ENCODE data around the gene C11orf52. TPM values are rescaled to one million over a fixed set of nuclear protein-coding genes. Genes with fewer than 3 reads are reported as not detected.

C11orf52 gene
- total RNA-seq, 1 donor from 2014 or later = 2.6 TPM

GRCh38 chr11:111935317-111936039, 16.8 kb downstream of the C11orf52 start:
- intact Hi-C loops (cut with DNase I) = no loop called here
- no peak for DNase-seq (ENCODE audit: low spot score)

GRCh38 chr11:111936040-111936540, 17.4 kb downstream of the C11orf52 start:
- intact Hi-C loops (cut with DNase I) = no loop called here
- DNase-seq (ENCODE audit: low spot score) = no peak

GRCh38 chr11:111937461-111937769, 18.7 kb downstream of the C11orf52 start:
- intact Hi-C loops (cut with DNase I) = loop anchor here (1.0 kb wide), 1 partner anchor 41 kb away; no protein-coding TSS in a partner anchor

GRCh38 chr11:111937844-111938243, 19.1 kb downstream of the C11orf52 start:
- intact Hi-C loops (cut with DNase I) = loop anchor here (1.0 kb wide), 1 partner anchor 40 kb away; no protein-coding TSS in a partner anchor
- no peak for DNase-seq (ENCODE audit: low spot score)

More at GRCh38 chr11:111937461-111937769, 18.7 kb downstream of the C11orf52 start:
- no peak for DNase-seq (ENCODE audit: low spot score)

- no peak for DNase-seq (ENCODE audit: low spot score)
- intact Hi-C loops (cut with DNase I) = no loop called here
These were observed 20.0 kb downstream of the C11orf52 start for GRCh38 chr11:111938687-111939160.

- intact Hi-C loops (cut with DNase I) = no loop called here
- no peak for DNase-seq (ENCODE audit: low spot score)
These were observed 21.3 kb downstream of the C11orf52 start for GRCh38 chr11:111939836-111940604.

- intact Hi-C loops (cut with DNase I) = no loop called here
- no peak for DNase-seq (ENCODE audit: low spot score)
These were observed 23.2 kb downstream of the C11orf52 start for GRCh38 chr11:111941963-111942362.

- no peak for DNase-seq (ENCODE audit: low spot score)
- intact Hi-C loops (cut with DNase I) = no loop called here
These were observed 24.1 kb downstream of the C11orf52 start for GRCh38 chr11:111942829-111943228.

DNA sequence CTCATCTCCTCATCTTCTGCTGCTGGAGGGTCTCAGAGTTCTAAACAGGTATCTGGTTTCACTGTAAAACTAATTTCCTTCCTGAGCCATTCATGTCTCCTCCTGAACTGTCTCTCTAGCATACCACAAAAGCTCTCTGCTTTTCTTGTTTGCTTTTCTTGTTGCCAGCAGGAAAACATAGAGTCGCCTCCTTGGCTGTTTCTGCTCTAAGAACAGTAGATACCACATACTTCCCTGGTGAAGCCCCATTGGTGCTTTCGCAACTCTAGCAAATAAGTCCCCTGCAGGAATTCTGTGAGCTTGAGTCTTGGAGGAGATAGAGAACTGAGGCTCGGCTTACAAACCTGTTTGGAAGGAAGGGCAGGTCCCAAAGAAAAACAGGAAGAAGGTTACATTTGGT, 25.4 kb downstream of the C11orf52 start:
- intact Hi-C loops (cut with DNase I) = no loop called here
- no peak for DNase-seq (ENCODE audit: low spot score)

DNA sequence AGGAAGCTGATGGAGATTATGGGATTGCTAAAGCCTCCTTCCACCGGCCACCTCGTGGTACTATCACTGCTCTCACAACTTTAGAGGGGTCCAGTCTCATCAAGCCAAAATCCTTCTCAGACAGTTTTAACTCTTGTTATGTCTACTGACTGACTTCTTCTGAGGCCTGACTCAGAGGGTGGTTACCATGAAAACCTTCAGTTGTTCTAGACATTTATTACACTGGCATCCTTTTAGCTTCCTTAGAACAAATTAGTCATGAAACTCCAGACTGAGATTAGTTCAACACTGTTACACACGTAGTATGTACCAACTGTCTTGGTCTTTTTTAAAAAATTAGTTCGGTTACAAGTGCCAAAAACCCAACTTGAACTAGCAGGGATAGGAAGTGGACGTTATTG, 25.9 kb downstream of the C11orf52 start:
- intact Hi-C loops (cut with DNase I) = no loop called here
- no peak for DNase-seq (ENCODE audit: low spot score)

DNA sequence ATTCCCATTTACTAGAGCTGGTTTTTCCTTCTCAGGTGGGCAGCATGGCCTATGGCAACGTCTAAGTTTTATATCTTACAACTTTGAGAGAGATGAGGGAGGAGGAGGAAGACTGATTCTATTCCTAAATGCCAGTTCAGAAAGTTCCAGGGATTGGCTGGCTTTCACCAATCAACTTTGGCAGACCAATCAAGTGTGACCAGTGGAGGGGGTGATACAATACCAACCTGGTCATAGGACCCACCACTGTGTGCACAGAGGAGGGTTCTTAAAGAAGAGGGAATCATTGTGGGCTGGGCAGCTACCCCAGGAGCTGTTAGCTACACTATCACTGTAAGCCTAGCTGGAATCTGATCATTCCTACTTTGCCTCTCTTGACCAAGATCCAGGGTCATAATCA, 26.5 kb downstream of the C11orf52 start:
- intact Hi-C loops (cut with DNase I) = no loop called here
- no peak for DNase-seq (ENCODE audit: low spot score)

DNA sequence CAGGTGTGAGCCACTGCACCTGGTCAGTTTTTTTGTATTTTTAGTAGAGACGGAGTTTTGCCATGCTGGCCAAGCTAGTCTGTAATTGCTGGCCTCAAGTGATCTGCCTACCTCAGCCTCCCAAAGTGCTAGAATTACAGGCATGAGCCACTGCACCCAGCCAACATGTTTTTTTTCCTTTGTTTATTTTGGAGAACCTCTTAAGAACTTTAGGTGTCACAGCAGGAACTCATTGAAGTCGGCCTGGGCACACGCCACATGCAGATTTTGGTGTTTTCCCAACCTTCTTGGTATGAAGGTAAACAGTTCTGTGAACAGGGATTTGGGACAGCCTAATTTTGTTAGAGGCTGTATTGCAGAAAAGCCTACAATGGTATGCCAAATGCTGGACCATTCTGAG, 27.8 kb downstream of the C11orf52 start:
- no peak for DNase-seq (ENCODE audit: low spot score)

GRCh38 chr11:111947143-111947542, 28.4 kb downstream of the C11orf52 start:
- no peak for DNase-seq (ENCODE audit: low spot score)
- intact Hi-C loops (cut with DNase I) = no loop called here

More for the DNA sequence above, 27.8 kb downstream of the C11orf52 start:
- intact Hi-C loops (cut with DNase I) = no loop called here

DNA sequence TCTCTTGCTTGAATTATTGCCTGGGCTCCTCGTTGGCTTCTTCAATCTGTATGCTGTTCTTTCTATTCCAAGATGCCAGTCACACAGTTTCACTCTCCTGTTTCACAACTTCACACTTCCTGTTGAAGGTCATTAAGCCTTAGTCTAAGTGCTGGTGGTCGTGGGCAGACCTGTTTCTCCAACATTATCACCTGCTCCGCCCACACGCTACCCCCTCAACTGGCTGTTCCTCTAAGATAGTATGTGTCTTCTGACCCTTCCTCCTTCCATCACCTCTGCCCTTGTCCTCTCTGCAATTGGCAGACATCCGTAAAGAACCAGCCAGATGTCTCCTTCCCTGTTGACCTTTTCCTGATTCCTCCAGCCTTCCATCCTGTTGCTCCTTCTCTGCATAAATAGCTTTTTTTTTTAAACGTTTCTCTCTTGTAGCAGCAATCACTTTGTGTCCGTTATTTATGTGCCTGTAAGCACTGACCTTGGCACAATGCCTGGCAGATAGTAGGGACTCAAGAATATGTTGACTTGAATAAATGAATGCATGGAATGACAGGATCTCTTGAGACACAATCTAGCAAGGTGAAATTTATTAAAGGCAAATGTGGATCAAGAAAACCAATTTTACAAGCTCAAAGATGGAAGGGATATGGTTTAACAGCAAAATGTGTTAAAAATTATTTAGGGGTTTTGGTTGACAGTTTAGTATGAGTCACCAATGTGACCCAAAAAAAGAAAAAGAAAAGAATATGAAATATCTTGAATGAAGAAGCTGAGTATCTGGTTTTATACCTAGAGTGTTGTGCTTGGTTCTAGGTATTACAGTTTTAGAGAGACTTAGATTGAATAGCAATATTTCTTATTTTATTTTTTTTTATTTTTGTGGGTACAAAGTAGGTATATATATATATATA, 31.1 kb downstream of the C11orf52 start:
- intact Hi-C loops (cut with DNase I) = no loop called here
- no peak for DNase-seq (ENCODE audit: low spot score)

DNA sequence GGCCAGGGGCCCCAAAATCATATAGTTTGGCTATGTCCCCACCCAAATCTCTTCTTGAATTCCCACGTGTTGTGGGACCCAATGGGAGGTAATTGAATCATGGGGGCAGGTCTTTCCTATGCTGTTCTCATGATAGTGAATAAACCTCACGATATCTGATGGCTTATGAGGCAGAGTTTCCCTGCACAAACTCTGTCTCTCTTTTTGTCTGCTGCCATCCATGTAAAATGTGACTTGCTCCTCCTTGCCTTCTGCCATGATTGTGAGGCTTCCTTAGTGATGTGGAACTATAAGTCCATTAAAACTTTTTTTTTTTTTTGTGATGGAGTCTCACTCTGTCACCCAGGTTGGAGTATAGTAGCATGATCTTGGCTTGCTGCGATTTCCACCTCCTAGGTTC, 32.9 kb downstream of the C11orf52 start:
- intact Hi-C loops (cut with DNase I) = no loop called here
- DNase-seq (ENCODE audit: low spot score) = no peak

- intact Hi-C loops (cut with DNase I) = no loop called here
- DNase-seq (ENCODE audit: low spot score) = no peak
These were observed 35.4 kb downstream of the C11orf52 start for GRCh38 chr11:111954154-111954553.

DNA sequence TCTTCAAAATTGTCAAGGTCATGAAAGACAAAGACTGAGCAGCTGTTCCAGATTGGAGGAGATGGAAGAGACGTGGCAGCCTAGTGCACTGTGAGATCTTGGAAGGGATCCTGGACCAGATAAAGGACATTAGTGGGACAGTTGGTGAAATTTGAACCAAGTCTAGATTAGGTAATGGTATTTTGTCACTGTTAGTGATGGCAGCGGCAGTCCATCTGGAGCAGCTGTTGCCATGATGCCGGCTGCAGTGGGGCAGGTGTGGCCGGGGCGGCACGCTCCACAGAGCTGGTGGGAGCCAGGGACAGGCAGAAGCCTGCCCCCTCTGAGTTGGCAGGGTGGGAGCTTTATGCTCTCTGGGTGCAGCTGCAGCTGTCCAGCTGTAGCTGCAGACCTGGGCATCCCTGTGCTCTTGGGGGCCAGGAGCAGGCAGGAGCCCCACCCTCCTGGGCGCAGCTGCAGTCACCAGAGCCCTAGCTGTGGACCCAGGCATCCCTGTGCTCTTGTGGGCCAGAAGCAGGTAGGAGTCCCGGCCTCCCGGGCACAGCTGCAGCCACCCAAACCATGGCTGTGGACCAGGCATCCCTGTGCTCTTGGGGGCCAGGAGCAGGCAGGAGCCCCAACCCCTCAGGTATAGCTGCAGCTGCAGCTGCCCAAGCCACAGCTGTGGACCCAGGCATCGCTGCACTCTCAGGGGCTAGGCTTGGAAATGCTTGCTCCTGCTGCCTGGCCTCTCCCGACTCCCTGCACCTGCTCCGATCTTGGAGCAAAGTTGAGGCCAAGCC, 39.1 kb downstream of the C11orf52 start:
- intact Hi-C loops (cut with DNase I) = no loop called here
- DNase-seq (ENCODE audit: low spot score) = no peak

- no peak for DNase-seq (ENCODE audit: low spot score)
- intact Hi-C loops (cut with DNase I) = no loop called here
These were observed 42.2 kb downstream of the C11orf52 start for GRCh38 chr11:111960916-111961315.

Data from cardiac septum (tissue), 1 donor.